Measurements from ENCODE around the gene GCA.

The GCA gene

GRCh38 chr2:162320864-162321517, 22.9 kb upstream of the GCA start:
- no peak for DNase-seq (ENCODE audit: low read depth)
- TF ChIP-seq MAX (IDR thresholded peaks at IDR 0.05; ENCODE audit: low read depth, low read length) (no peak), POLR2A (IDR thresholded peaks at IDR 0.05; ENCODE audit: extremely low read depth, insufficient read length) (no peak), CTCF (IDR thresholded peaks at IDR 0.05; ENCODE audit: low read depth, low read length) (no peak), MYC (IDR thresholded peaks at IDR 0.05; ENCODE audit: low read depth, low read length) (no peak)
- H3K4me3 ChIP-seq (ENCODE audit: low read depth, low read length): no peak overlapping the region

- no peak overlapping the region for H3K4me3 ChIP-seq (ENCODE audit: low read depth, low read length)
- TF ChIP-seq MYC (IDR thresholded peaks at IDR 0.05; ENCODE audit: low read depth, low read length) (no peak), POLR2A (IDR thresholded peaks at IDR 0.05; ENCODE audit: extremely low read depth, insufficient read length) (no peak), CTCF (IDR thresholded peaks at IDR 0.05; ENCODE audit: low read depth, low read length) (no peak)
- DNase-seq (ENCODE audit: low read depth): no peak
These were observed 19.0 kb upstream of the GCA start for GRCh38 chr2:162324953-162325352.

- TF ChIP-seq CTCF (IDR thresholded peaks at IDR 0.05; ENCODE audit: low read depth, low read length) (peak; percentile 88), MAX (IDR thresholded peaks at IDR 0.05; ENCODE audit: low read depth, low read length) (no peak)
- peak; percentile 46 for DNase-seq (ENCODE audit: low read depth)
- H3K4me3 ChIP-seq (ENCODE audit: low read depth, low read length): no peak overlapping the region
These were observed 16.7 kb upstream of the GCA start for GRCh38 chr2:162327134-162327769.

GRCh38 chr2:162327806-162328205, 16.1 kb upstream of the GCA start:
- no peak overlapping the region for H3K4me3 ChIP-seq (ENCODE audit: low read depth, low read length)
- DNase-seq (ENCODE audit: low read depth): no peak
- TF ChIP-seq MAX (IDR thresholded peaks at IDR 0.05; ENCODE audit: low read depth, low read length): no peak
- TF ChIP-seq POLR2A (IDR thresholded peaks at IDR 0.05; ENCODE audit: extremely low read depth, insufficient read length): no peak
- TF ChIP-seq CTCF (IDR thresholded peaks at IDR 0.05; ENCODE audit: low read depth, low read length): no peak
- TF ChIP-seq MYC (IDR thresholded peaks at IDR 0.05; ENCODE audit: low read depth, low read length): no peak

GRCh38 chr2:162328424-162329157, 15.3 kb upstream of the GCA start:
- H3K4me3 ChIP-seq (ENCODE audit: low read depth, low read length): no peak overlapping the region
- TF ChIP-seq CTCF (IDR thresholded peaks at IDR 0.05; ENCODE audit: low read depth, low read length) (no peak), MAX (IDR thresholded peaks at IDR 0.05; ENCODE audit: low read depth, low read length) (no peak), MYC (IDR thresholded peaks at IDR 0.05; ENCODE audit: low read depth, low read length) (no peak), POLR2A (IDR thresholded peaks at IDR 0.05; ENCODE audit: extremely low read depth, insufficient read length) (no peak)
- no peak for DNase-seq (ENCODE audit: low read depth)
